Measurements from ENCODE around the gene PRG2. TPM values are rescaled to one million over a fixed set of nuclear protein-coding genes. Genes with fewer than 3 reads are reported as not detected.

PRG2 gene
- total and polyA plus RNA-seq, 9 of the 15 experiments (the other 6 are each of a cell fraction or from before 2014, with no cell fraction given) = 1.8 to 78.0 (median 26.6) TPM

- no peak for TF ChIP-seq ZBTB11 (CRISPR knock-in tag; IDR thresholded peaks at IDR 0.05)
- no peak for TF ChIP-seq ZNF217 (CRISPR knock-in tag; IDR thresholded peaks at IDR 0.05)
- no peak for TF ChIP-seq BCLAF1 (IDR thresholded peaks at IDR 0.05; ENCODE audit: borderline replicate concordance in 1 of 2, control insufficient read depth in 1 of 2, low read depth in 2 of 2, low read length in 1 of 2)
- TF ChIP-seq RB1 (IDR thresholded peaks at IDR 0.05; ENCODE audit: low read depth) = no peak
- no peak for TF ChIP-seq RBM14 (IDR thresholded peaks at IDR 0.05; ENCODE audit: borderline replicate concordance, insufficient read depth, low read depth, low read length)
- TF ChIP-seq TAF15 (IDR thresholded peaks at IDR 0.05; ENCODE audit: low read depth, low read length) = no peak
- no peak for TF ChIP-seq ZBTB26 (CRISPR knock-in tag; IDR thresholded peaks at IDR 0.05)
- TF ChIP-seq MECOM (CRISPR knock-in tag; IDR thresholded peaks at IDR 0.05) = 0 out of 2 replicates have a peak, but pooled peaks have one; percentile 36
- no peak for TF ChIP-seq IRF1 (CRISPR knock-in tag; IDR thresholded peaks at IDR 0.05; ENCODE audit: borderline replicate concordance)
- no peak for TF ChIP-seq ELF1 (tag; IDR thresholded peaks at IDR 0.05)
- no peak for TF ChIP-seq TCF3 (CRISPR knock-in tag; IDR thresholded peaks at IDR 0.05)
- no peak for TF ChIP-seq PCBP2 (IDR thresholded peaks at IDR 0.05; ENCODE audit: low read depth, low read length, poor library complexity, severe bottlenecking)
- no peak for TF ChIP-seq HLTF (IDR thresholded peaks at IDR 0.05)
- TF ChIP-seq DLX4 (CRISPR knock-in tag; IDR thresholded peaks at IDR 0.05) = no peak
- no peak for TF ChIP-seq RBM34 (IDR thresholded peaks at IDR 0.05; ENCODE audit: borderline replicate concordance, insufficient read depth, low read length)
- TF ChIP-seq ZNF695 (CRISPR knock-in tag; IDR thresholded peaks at IDR 0.05) = no peak
- no peak for TF ChIP-seq MAFF (IDR thresholded peaks at IDR 0.05; ENCODE audit: low read length)
These were observed 35.4 kb upstream of the PRG2 start (continued) for GRCh38 chr11:57425565-57426438.

Measured in K562 (cell line).